GM23338 (cell line): ENCODE results near the gene EXOC6. TPM values are rescaled to one million over a fixed set of nuclear protein-coding genes. Genes with fewer than 3 reads are reported as not detected.

Experiments used
- ATAC-seq: fragments of 200-7000 bp; cut with Tn5 transposase; 3 replicates; pipeline ENCODE4 v1.9.1; 2020
- DNase-seq: peaks from one replicate; pipeline ENCODE4 v3.0.0-alpha.2; 2015; ENCODE audit warnings: low spot score
- H2AFZ ChIP-seq: fragments of 200-600 bp; sonication (generic); 2 replicates; pipeline ENCODE4 v1.8.0; 2016; ENCODE audit warnings: antibody characterized with exemption, mild to moderate bottlenecking, moderate library complexity
- H3F3A ChIP-seq: fragments of 200-600 bp; sonication (generic); replicated peaks from 2 replicates; pipeline ENCODE4 v1.8.0; 2017; ENCODE audit warnings: antibody characterized with exemption, mixed run types, low read depth
- H3K27ac ChIP-seq: fragments of 200-600 bp; sonication (generic); 2 replicates; pipeline ENCODE4 v1.6.1; 2016; ENCODE audit warnings: low read depth
- H3K27me3 ChIP-seq: fragments of 200-600 bp; sonication (generic); 2 replicates; pipeline ENCODE4 v1.8.0; 2016; ENCODE audit warnings: mild to moderate bottlenecking, mixed run types, moderate library complexity; ENCODE audit not compliant: insufficient read depth
- H3K36me3 ChIP-seq: fragments of 200-600 bp; sonication (generic); 2 replicates; pipeline ENCODE4 v1.8.0; 2016; ENCODE audit warnings: mild to moderate bottlenecking; ENCODE audit not compliant: insufficient read depth
- H3K4me1 ChIP-seq: fragments of 200-600 bp; sonication (generic); 2 replicates; pipeline ENCODE4 v1.8.0; 2016; ENCODE audit warnings: mild to moderate bottlenecking, moderate library complexity; ENCODE audit not compliant: insufficient read depth
- H3K4me2 ChIP-seq: fragments of 200-600 bp; sonication (generic); 2 replicates; pipeline ENCODE4 v1.7.1; 2017; ENCODE audit warnings: mixed run types
- H3K4me3 ChIP-seq: fragments of 200-600 bp; sonication (generic); 2 replicates; pipeline ENCODE4 v1.6.1; 2016; ENCODE audit warnings: mixed run types
- H3K79me2 ChIP-seq: fragments of 200-600 bp; sonication (generic); replicated peaks from 2 replicates; pipeline ENCODE4 v1.8.0; 2017; ENCODE audit warnings: mild to moderate bottlenecking; ENCODE audit not compliant: insufficient read depth
- H3K9me2 ChIP-seq: fragments of 200-600 bp; sonication (generic); 2 replicates; pipeline ENCODE4 v1.8.0; 2017; ENCODE audit not compliant: insufficient read depth
- H4K20me1 ChIP-seq: fragments of 200-600 bp; sonication (generic); replicated peaks from 2 replicates; pipeline ENCODE4 v1.8.0; 2017; ENCODE audit warnings: mild to moderate bottlenecking; ENCODE audit not compliant: insufficient read depth
- H3K27ac Mint-ChIP-seq: 2 replicates; pipeline ENCODE4 v1.8.0; 2020; ENCODE audit warnings: inconsistent platforms, mild to moderate bottlenecking, moderate library complexity, mixed read lengths
- H3K27me3 Mint-ChIP-seq: 3 replicates; pipeline ENCODE4 v1.8.0; 2022; ENCODE audit warnings: low read depth, mild to moderate bottlenecking, moderate library complexity, mixed read lengths, inconsistent platforms; ENCODE audit not compliant: insufficient read depth, poor library complexity
- H3K36me3 Mint-ChIP-seq: 3 replicates; pipeline ENCODE4 v1.8.0; 2021; ENCODE audit warnings: low read depth, mild to moderate bottlenecking, inconsistent platforms, moderate library complexity, mixed read lengths
- H3K4me1 Mint-ChIP-seq: 3 replicates; pipeline ENCODE4 v1.8.0; 2020; ENCODE audit warnings: mild to moderate bottlenecking, inconsistent platforms, mixed read lengths
- H3K4me3 Mint-ChIP-seq: 3 replicates; pipeline ENCODE4 v1.8.0; 2021; ENCODE audit warnings: moderate library complexity, mild to moderate bottlenecking, inconsistent platforms, mixed read lengths
- H3K9me3 Mint-ChIP-seq: 3 replicates; pipeline ENCODE4 v1.8.0; 2020; ENCODE audit warnings: moderate library complexity, mild to moderate bottlenecking, inconsistent platforms, mixed read lengths
- CREB1 ChIP-seq: fragments of 250-450 bp; sonication (Bioruptor Pico); IDR thresholded peaks from 2 replicates; pipeline ENCODE4 v1.5.0; 2020; ENCODE audit warnings: low read depth, mild to moderate bottlenecking, moderate library complexity
- EZH2 ChIP-seq: fragments of 200-600 bp; sonication (generic); IDR thresholded peaks from one replicate; pipeline ENCODE4 v1.8.0; 2017; ENCODE audit warnings: antibody characterized with exemption, mild to moderate bottlenecking, low read depth; ENCODE audit not compliant: unreplicated experiment
- EZH2phosphoT487 ChIP-seq: fragments of 200-600 bp; sonication (generic); IDR thresholded peaks from one replicate; pipeline ENCODE4 v1.8.1; 2018; ENCODE audit warnings: antibody characterized with exemption; ENCODE audit not compliant: unreplicated experiment
- JUNB ChIP-seq: IDR thresholded peaks from one replicate; pipeline ENCODE4 v1.6.1; 2016; ENCODE audit warnings: antibody characterized with exemption; ENCODE audit not compliant: unreplicated experiment
- NANOG ChIP-seq: IDR thresholded peaks from 2 replicates; pipeline ENCODE4 v1.6.1; 2016; ENCODE audit warnings: antibody characterized with exemption, borderline replicate concordance
- POLR2AphosphoS5 ChIP-seq: IDR thresholded peaks from 2 replicates; pipeline ENCODE4 v1.6.1; 2016; ENCODE audit warnings: antibody characterized with exemption, low read depth
- STAT1 ChIP-seq: IDR thresholded peaks from one replicate; pipeline ENCODE4 v1.6.1; 2016; ENCODE audit warnings: antibody characterized with exemption; ENCODE audit not compliant: unreplicated experiment
- polyA plus RNA-seq: library from polyadenylated mRNA; unstranded; fragments of >200 nt; fragmentation: Nextera tagmentation; extraction: Ambion mirVana; gene quantifications from 2 replicates; pipeline ENCODE4 v1.2.1, GENCODE V29; 2016
- total RNA-seq: library from RNA; depleted of rRNA; stranded (reverse); fragments of >200 nt; shearing (Covaris generic); gene quantifications from 2 replicates; pipeline ENCODE4 v1.2.3, GENCODE V29; 2014
- TF ChIP-seq, protein P1 (sequence below): IDR thresholded peaks from 2 replicates; pipeline ENCODE4 v1.6.1; 2016; ENCODE audit warnings: antibody characterized with exemption
- TF ChIP-seq, protein P2 (sequence below): fragments of 250-450 bp; sonication (Bioruptor Pico); IDR thresholded peaks from 2 replicates; pipeline ENCODE4 v1.5.0; 2020; ENCODE audit warnings: mild to moderate bottlenecking, moderate library complexity
- TF ChIP-seq, protein P3 (sequence below), 2 experiments: fragments of 200-600 bp in 1 of 2; sonication (generic) in 1 of 2; conservative IDR thresholded peaks; 2 replicates each; pipeline versions ENCODE4 v1.5.1 to v1.6.1; 2016 to 2017; ENCODE audit warnings: antibody characterized with exemption in 2 of 2, low read depth in 2 of 2, mild to moderate bottlenecking in 2 of 2, moderate library complexity in 1 of 2
- TF ChIP-seq, protein P4 (sequence below): IDR thresholded peaks from one replicate; pipeline ENCODE4 v1.6.1; 2018; ENCODE audit warnings: antibody characterized with exemption; ENCODE audit not compliant: unreplicated experiment

The EXOC6 gene
- total and polyA plus RNA-seq, 2 experiments from 2014 or later, result 5.0 to 6.0 TPM

DNA sequence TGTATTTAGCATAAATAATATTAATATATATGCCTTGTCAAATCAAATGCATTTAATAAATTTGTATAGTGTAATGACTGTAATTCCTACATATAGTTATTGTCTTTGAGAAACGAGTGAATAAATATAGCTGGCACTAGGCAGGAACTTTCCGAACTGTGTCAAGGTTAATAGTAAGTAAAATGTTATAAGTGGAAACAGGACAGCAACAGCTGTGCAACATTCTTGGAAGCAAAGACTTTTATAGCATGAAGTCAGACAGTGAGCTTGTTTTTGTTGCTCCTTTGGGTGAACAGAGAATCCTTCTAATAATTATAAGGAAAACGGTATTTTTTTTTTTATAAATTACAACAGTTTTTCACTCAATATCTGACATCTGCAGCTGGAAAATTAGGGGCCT, 14.0 kb upstream of the EXOC6 start (continued):
- TF ChIP-seq, protein P1, sequence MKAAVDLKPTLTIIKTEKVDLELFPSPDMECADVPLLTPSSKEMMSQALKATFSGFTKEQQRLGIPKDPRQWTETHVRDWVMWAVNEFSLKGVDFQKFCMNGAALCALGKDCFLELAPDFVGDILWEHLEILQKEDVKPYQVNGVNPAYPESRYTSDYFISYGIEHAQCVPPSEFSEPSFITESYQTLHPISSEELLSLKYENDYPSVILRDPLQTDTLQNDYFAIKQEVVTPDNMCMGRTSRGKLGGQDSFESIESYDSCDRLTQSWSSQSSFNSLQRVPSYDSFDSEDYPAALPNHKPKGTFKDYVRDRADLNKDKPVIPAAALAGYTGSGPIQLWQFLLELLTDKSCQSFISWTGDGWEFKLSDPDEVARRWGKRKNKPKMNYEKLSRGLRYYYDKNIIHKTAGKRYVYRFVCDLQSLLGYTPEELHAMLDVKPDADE, result no peak
- TF ChIP-seq CREB1 (CRISPR knock-in tag), result no peak
- TF ChIP-seq, protein P2, sequence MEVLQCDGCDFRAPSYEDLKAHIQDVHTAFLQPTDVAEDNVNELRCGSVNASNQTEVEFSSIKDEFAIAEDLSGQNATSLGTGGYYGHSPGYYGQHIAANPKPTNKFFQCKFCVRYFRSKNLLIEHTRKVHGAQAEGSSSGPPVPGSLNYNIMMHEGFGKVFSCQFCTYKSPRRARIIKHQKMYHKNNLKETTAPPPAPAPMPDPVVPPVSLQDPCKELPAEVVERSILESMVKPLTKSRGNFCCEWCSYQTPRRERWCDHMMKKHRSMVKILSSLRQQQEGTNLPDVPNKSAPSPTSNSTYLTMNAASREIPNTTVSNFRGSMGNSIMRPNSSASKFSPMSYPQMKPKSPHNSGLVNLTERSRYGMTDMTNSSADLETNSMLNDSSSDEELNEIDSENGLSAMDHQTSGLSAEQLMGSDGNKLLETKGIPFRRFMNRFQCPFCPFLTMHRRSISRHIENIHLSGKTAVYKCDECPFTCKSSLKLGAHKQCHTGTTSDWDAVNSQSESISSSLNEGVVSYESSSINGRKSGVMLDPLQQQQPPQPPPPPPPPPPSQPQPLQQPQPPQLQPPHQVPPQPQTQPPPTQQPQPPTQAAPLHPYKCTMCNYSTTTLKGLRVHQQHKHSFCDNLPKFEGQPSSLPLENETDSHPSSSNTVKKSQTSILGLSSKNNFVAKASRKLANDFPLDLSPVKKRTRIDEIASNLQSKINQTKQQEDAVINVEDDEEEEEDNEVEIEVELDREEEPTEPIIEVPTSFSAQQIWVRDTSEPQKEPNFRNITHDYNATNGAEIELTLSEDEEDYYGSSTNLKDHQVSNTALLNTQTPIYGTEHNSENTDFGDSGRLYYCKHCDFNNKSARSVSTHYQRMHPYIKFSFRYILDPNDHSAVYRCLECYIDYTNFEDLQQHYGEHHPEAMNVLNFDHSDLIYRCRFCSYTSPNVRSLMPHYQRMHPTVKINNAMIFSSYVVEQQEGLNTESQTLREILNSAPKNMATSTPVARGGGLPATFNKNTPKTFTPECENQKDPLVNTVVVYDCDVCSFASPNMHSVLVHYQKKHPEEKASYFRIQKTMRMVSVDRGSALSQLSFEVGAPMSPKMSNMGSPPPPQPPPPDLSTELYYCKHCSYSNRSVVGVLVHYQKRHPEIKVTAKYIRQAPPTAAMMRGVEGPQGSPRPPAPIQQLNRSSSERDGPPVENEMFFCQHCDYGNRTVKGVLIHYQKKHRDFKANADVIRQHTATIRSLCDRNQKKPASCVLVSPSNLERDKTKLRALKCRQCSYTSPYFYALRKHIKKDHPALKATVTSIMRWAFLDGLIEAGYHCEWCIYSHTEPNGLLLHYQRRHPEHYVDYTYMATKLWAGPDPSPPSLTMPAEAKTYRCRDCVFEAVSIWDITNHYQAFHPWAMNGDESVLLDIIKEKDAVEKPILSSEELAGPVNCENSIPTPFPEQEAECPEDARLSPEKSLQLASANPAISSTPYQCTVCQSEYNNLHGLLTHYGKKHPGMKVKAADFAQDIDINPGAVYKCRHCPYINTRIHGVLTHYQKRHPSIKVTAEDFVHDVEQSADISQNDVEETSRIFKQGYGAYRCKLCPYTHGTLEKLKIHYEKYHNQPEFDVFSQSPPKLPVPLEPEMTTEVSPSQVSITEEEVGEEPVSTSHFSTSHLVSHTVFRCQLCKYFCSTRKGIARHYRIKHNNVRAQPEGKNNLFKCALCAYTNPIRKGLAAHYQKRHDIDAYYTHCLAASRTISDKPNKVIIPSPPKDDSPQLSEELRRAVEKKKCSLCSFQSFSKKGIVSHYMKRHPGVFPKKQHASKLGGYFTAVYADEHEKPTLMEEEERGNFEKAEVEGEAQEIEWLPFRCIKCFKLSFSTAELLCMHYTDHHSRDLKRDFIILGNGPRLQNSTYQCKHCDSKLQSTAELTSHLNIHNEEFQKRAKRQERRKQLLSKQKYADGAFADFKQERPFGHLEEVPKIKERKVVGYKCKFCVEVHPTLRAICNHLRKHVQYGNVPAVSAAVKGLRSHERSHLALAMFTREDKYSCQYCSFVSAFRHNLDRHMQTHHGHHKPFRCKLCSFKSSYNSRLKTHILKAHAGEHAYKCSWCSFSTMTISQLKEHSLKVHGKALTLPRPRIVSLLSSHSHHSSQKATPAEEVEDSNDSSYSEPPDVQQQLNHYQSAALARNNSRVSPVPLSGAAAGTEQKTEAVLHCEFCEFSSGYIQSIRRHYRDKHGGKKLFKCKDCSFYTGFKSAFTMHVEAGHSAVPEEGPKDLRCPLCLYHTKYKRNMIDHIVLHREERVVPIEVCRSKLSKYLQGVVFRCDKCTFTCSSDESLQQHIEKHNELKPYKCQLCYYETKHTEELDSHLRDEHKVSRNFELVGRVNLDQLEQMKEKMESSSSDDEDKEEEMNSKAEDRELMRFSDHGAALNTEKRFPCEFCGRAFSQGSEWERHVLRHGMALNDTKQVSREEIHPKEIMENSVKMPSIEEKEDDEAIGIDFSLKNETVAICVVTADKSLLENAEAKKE (CRISPR knock-in tag), result no peak
- TF ChIP-seq EZH2phosphoT487, result no peak

DNA sequence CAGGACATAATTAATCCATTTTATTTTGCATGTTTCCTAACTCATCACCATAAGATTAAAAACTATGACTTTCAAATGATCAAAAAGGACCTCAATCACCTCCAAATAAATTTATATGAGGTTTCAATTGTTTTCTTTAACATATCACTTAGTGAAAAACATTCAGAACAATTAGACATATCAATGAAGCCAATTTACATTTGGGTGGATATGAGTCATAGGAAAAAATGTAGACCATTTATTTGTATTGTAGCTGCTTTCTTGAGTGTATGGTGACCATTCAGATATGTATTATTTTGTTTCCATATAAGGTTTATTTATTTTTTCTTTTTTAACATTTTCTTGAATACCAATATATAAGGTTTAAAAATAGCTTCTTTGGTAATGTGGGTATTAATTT, 13.3 kb upstream of the EXOC6 start:
- no peaks in the 10 kb centered on the region for H3K36me3 Mint-ChIP-seq
- no peak overlapping the region for H3K27ac Mint-ChIP-seq
- Histone ChIP-seq H3K4me3 (no peak overlapping the region), H3K4me2 (0 out of 2 replicates have a peak overlapping the region, but pooled peaks have one; percentile 14), H2AFZ (no peak overlapping the region), H3K27me3 (no peaks in the 10 kb centered on the region), H3K79me2 (no peaks in the 10 kb centered on the region), H3K4me1 (peaks cover 29% of the 10 kb centered on the region; the same call in 1 of the 2 replicates), H4K20me1 (no peaks in the 10 kb centered on the region), H3K36me3 (no peaks in the 10 kb centered on the region), H3K27ac (no peak overlapping the region), H3F3A (no peaks in the 10 kb centered on the region), H3K9me2 (peaks cover 5% of the 10 kb centered on the region; the same call in 1 of the 2 replicates)
- H3K4me3 Mint-ChIP-seq, result no peak overlapping the region
- H3K4me1 Mint-ChIP-seq, result peaks cover 20% of the 10 kb centered on the region
- no peaks in the 10 kb centered on the region for H3K9me3 Mint-ChIP-seq
- H3K27me3 Mint-ChIP-seq, result peaks cover 2% of the 10 kb centered on the region
- DNase-seq (no peak), ATAC-seq (no peak)
- TF ChIP-seq, protein P3, sequence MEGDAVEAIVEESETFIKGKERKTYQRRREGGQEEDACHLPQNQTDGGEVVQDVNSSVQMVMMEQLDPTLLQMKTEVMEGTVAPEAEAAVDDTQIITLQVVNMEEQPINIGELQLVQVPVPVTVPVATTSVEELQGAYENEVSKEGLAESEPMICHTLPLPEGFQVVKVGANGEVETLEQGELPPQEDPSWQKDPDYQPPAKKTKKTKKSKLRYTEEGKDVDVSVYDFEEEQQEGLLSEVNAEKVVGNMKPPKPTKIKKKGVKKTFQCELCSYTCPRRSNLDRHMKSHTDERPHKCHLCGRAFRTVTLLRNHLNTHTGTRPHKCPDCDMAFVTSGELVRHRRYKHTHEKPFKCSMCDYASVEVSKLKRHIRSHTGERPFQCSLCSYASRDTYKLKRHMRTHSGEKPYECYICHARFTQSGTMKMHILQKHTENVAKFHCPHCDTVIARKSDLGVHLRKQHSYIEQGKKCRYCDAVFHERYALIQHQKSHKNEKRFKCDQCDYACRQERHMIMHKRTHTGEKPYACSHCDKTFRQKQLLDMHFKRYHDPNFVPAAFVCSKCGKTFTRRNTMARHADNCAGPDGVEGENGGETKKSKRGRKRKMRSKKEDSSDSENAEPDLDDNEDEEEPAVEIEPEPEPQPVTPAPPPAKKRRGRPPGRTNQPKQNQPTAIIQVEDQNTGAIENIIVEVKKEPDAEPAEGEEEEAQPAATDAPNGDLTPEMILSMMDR (conservative IDR thresholded peaks at IDR 0.05; ENCODE audit: low read depth in 2 of 2), result no peak
- no peak for TF ChIP-seq EZH2phosphoT487
- TF ChIP-seq STAT1, result no peak
- no peak for TF ChIP-seq CREB1 (CRISPR knock-in tag)
- TF ChIP-seq, protein P1, result no peak
- no peak for TF ChIP-seq POLR2AphosphoS5
- no peak for TF ChIP-seq JUNB
- TF ChIP-seq NANOG, result no peak
- no peak for TF ChIP-seq EZH2
- TF ChIP-seq, protein P4, sequence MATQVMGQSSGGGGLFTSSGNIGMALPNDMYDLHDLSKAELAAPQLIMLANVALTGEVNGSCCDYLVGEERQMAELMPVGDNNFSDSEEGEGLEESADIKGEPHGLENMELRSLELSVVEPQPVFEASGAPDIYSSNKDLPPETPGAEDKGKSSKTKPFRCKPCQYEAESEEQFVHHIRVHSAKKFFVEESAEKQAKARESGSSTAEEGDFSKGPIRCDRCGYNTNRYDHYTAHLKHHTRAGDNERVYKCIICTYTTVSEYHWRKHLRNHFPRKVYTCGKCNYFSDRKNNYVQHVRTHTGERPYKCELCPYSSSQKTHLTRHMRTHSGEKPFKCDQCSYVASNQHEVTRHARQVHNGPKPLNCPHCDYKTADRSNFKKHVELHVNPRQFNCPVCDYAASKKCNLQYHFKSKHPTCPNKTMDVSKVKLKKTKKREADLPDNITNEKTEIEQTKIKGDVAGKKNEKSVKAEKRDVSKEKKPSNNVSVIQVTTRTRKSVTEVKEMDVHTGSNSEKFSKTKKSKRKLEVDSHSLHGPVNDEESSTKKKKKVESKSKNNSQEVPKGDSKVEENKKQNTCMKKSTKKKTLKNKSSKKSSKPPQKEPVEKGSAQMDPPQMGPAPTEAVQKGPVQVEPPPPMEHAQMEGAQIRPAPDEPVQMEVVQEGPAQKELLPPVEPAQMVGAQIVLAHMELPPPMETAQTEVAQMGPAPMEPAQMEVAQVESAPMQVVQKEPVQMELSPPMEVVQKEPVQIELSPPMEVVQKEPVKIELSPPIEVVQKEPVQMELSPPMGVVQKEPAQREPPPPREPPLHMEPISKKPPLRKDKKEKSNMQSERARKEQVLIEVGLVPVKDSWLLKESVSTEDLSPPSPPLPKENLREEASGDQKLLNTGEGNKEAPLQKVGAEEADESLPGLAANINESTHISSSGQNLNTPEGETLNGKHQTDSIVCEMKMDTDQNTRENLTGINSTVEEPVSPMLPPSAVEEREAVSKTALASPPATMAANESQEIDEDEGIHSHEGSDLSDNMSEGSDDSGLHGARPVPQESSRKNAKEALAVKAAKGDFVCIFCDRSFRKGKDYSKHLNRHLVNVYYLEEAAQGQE, result no peak
